T-cell (primary cell): Measurements from ENCODE around the gene SNF8. TPM values are rescaled to one million over a fixed set of nuclear protein-coding genes. Genes with fewer than 3 reads are reported as not detected.

Experiments used
- ATAC-seq, 4 experiments: fragments of 200-7000 bp in 3 of 4; fragments of 150-1000 bp in 1 of 4; cut with Tn5 transposase; replicated peaks in 1 of 4; 1 replicate in 3 of 4; 2 replicates in 1 of 4; pipeline ENCODE4 v1.10.0; 2021; ENCODE audit warnings: moderate library complexity in 3 of 4, mild to moderate bottlenecking in 2 of 4, moderate number of reproducible peaks in 1 of 4
- CTCF ChIA-PET, 2 donors: fragments of 300-600 bp; sonication (Branson Sonifier 250); formaldehyde crosslinking; loops; one replicate each; lab custom pipeline; 2022; ENCODE audit warnings: antibody characterized with exemption in 2 of 2; lab: Charles Lee
- POLR2A ChIA-PET, 2 donors: fragments of 300-600 bp; sonication (Branson Sonifier 250); formaldehyde crosslinking; loops; one replicate each; lab custom pipeline; 2022; ENCODE audit warnings: antibody characterized with exemption in 2 of 2; lab: Charles Lee
- DNase-seq, 35 experiments: peaks; one replicate each; pipeline versions ENCODE4 v3.0.0 to v3.0.0-alpha.2; 2013 to 2023
- H3K27ac ChIP-seq: one replicate; pipeline ENCODE4 v1.5.1; 2013; ENCODE audit warnings: low read length
- H3K27me3 ChIP-seq, 2 experiments: replicated peaks in 1 of 2; 1 replicate in 1 of 2; 2 replicates in 1 of 2; pipeline versions ENCODE4 v1.6.1 to v1.7.0; 2013; ENCODE audit warnings: low read length in 1 of 2, mixed read lengths in 1 of 2; ENCODE audit not compliant: control insufficient read depth in 2 of 2, insufficient read depth in 2 of 2; ENCODE audit errors: extremely low read depth in 1 of 2
- H3K36me3 ChIP-seq, 2 donors: 1 replicate in 1 of 2; 2 replicates in 1 of 2; pipeline versions ENCODE4 v1.6.1 to v1.7.0; 2013; ENCODE audit warnings: low read length in 1 of 2; ENCODE audit not compliant: control insufficient read depth in 2 of 2, insufficient read depth in 1 of 2; ENCODE audit errors: extremely low read depth in 1 of 2
- H3K4me1 ChIP-seq, 2 experiments: 1 replicate in 1 of 2; 2 replicates in 1 of 2; pipeline versions ENCODE4 v1.6.1 to v1.7.0; 2013; ENCODE audit warnings: low read length in 2 of 2, mixed read lengths in 1 of 2; ENCODE audit not compliant: insufficient read depth in 2 of 2, control insufficient read depth in 1 of 2; ENCODE audit errors: extremely low read depth in 1 of 2
- H3K4me3 ChIP-seq, 2 donors: 1 replicate in 1 of 2; 2 replicates in 1 of 2; pipeline versions ENCODE4 v1.5.1 to v1.7.0; 2013; ENCODE audit warnings: mild to moderate bottlenecking in 2 of 2, low read length in 1 of 2, moderate library complexity in 1 of 2; ENCODE audit not compliant: control insufficient read depth in 1 of 2; ENCODE audit errors: extremely low read depth in 1 of 2
- H3K9me3 ChIP-seq: 2 replicates; pipeline ENCODE4 v1.7.0; 2013
- H3K27ac Mint-ChIP-seq, 2 donors: one replicate each; pipeline ENCODE4 v1.8.0; 2020 to 2021; ENCODE audit warnings: mild to moderate bottlenecking in 2 of 2, mixed read lengths in 2 of 2
- H3K27me3 Mint-ChIP-seq, 2 donors: one replicate each; pipeline ENCODE4 v1.8.0; 2021 to 2022; ENCODE audit warnings: mixed read lengths in 2 of 2
- H3K36me3 Mint-ChIP-seq: one replicate; pipeline ENCODE4 v1.8.0; 2021; ENCODE audit warnings: mixed read lengths
- H3K4me1 Mint-ChIP-seq, 3 donors: one replicate each; pipeline ENCODE4 v1.8.0; 2020 to 2022; ENCODE audit warnings: mixed read lengths in 3 of 3, mild to moderate bottlenecking in 1 of 3
- H3K4me3 Mint-ChIP-seq, 3 donors: one replicate each; pipeline ENCODE4 v1.8.0; 2020 to 2022; ENCODE audit warnings: mild to moderate bottlenecking in 3 of 3, mixed read lengths in 3 of 3, moderate library complexity in 3 of 3
- H3K9me3 Mint-ChIP-seq, 3 donors: one replicate each; pipeline ENCODE4 v1.8.0; 2020 to 2022; ENCODE audit warnings: mixed read lengths in 3 of 3
- whole genome bisulfite sequencing: methylation state at CpG from one replicate; pipeline ENCODE4 v1.1.5; 2013; ENCODE audit warnings: missing lambda C conversion rate; ENCODE audit not compliant: insufficient coverage; 5-methylcytosine and 5-hydroxymethylcytosine counted together
- total RNA-seq, 35 experiments: library from RNA in 6 of 35; stranded (reverse) in 6 of 35; fragments of 120-200 nt in 1 of 35; gene quantifications; one replicate each; pipeline versions ENCODE4 v1.2.1 to v1.2.4 and lab custom pipeline; 2013 to 2026

The SNF8 gene
- total RNA-seq, 5 donors from 2014 or later (not counting 1 experiment from before 2014, with no cell fraction given) = 55.6 to 71.7 (median 65.3) TPM

DNA sequence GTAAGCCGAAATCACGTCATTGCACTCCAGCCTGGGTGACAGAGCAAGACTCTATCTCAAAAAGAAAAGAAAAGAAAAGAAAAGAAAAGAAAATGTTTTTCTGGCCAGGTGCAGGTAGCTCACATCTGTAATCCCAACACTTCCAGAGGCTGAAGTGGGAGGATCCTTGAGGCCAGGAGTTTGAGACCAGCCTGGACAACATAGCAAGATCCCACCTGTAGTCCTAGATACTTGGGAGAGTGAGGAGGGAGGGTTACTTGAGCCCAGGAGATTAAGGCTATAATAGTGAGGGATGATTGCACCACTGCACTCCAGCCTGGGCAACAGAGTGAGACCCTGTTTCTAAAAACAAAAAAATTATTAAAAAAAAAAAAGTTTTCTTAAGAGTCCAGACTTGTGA, 54.6 kb downstream of the SNF8 start:
- peaks cover 4 to 20% of the 10 kb centered on the region in 2 experiments for H3K4me1 ChIP-seq
- ATAC-seq (no peak), DNase-seq (no peak)
- no peak overlapping the region for H3K4me3 ChIP-seq
- no peaks in the 10 kb centered on the region for H3K9me3 ChIP-seq
- Mint-ChIP-seq H3K9me3 (no peaks in the 10 kb centered on the region), H3K4me3 (no peak overlapping the region), H3K4me1 (peaks cover 23 to 29% (median 28%) of the 10 kb centered on the region in 3 donors), H3K36me3 (peaks cover 3% of the 10 kb centered on the region), H3K27ac (no peak overlapping the region), H3K27me3 (no peaks in the 10 kb centered on the region)
- CTCF ChIA-PET = interaction anchor here in 1 of 2 donors (2.7 kb wide), 1 partner anchor 11 kb away, joined by 14 read pairs; no protein-coding TSS in a partner anchor
- WGBS = no CpG with 5 or more reads among the region's 2 CpGs
- H3K27ac ChIP-seq = no peak overlapping the region
- POLR2A ChIA-PET = no interaction called here
- peaks cover 0 to 1% of the 10 kb centered on the region in 2 experiments for H3K27me3 ChIP-seq
- H3K36me3 ChIP-seq = peaks cover 0 to 2% of the 10 kb centered on the region in 2 donors

DNA sequence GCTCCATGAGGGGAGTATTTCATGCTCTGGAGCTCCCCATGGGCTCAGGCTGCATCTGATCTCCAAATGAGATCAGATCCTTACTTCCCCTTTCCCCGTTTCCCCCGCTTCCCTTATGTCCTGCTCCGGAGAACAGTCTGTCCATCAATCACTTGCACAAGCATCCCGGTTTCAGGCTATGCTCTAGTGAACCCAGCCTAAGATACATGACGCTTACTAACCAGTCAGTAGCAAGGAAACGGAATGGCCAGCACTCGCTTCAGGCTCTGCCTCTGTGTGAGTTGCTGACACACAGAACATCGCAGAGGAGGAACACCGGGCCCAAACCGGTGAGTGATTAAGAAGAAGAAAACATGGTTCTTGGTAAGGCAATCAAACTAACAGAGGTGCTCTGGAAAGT, 61.5 kb downstream of the SNF8 start:
- DNase-seq (no peak), ATAC-seq (no peak)
- peaks cover 0 to 25% of the 10 kb centered on the region in 2 experiments for H3K27me3 ChIP-seq
- H3K27ac Mint-ChIP-seq = no peak overlapping the region
- ChIA-PET CTCF (interaction anchor here (0.7 to 2.1 kb wide), 10 partner anchors 11 to 159 kb away, joined by 3 to 18 read pairs (median 6); partner anchors contain the start of genes ATP5MC1 (in 1 of the 2), PRAC2 (in 1 of the 2) and UBE2Z (in 1 of the 2)), POLR2A (no interaction called here)
- H3K4me1 ChIP-seq = peaks cover 0 to 11% of the 10 kb centered on the region in 2 experiments
- no peaks in the 10 kb centered on the region for H3K9me3 ChIP-seq
- no peak overlapping the region for H3K27ac ChIP-seq
- H3K4me3 Mint-ChIP-seq = no peak overlapping the region
- no peaks in the 10 kb centered on the region for H3K36me3 Mint-ChIP-seq
- H3K9me3 Mint-ChIP-seq = no peaks in the 10 kb centered on the region
- H3K27me3 Mint-ChIP-seq = no peaks in the 10 kb centered on the region
- WGBS = 82% methylated on average over 7 of the region's 10 CpGs
- no peak overlapping the region for H3K4me3 ChIP-seq
- H3K4me1 Mint-ChIP-seq = peaks cover 0 to 7% (median 5%) of the 10 kb centered on the region in 3 donors
- H3K36me3 ChIP-seq = no peaks in the 10 kb centered on the region

DNA sequence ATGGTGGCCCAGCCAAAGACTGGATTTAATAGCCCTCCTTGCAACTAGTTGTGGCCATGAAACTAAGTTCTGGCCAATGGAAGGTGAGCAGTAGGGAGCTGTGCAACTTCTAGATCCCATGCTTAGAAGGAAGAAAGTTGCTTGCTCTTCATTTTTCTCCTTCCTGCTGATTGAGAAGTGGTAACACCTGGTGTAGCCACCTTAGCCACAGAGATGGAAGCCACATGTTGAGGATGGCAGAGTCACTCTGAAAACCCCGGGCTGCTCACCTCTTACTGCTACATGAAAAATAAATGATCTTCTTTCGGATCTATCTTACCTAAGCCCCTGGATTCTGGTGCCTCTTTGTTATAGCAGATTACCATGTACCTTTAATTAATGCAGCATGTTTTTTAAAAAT, 62.4 kb downstream of the SNF8 start:
- no CpG with 5 or more reads among the region's 2 CpGs for WGBS
- Histone ChIP-seq H3K9me3 (no peaks in the 10 kb centered on the region), H3K4me1 (peaks cover 0 to 11% of the 10 kb centered on the region in 2 experiments), H3K27ac (no peak overlapping the region), H3K36me3 (no peaks in the 10 kb centered on the region), H3K27me3 (peaks cover 0 to 30% of the 10 kb centered on the region in 2 experiments), H3K4me3 (no peak overlapping the region)
- ChIA-PET CTCF (interaction anchor here (0.5 to 2.1 kb wide), 10 partner anchors 18 to 1693 kb away, joined by 3 to 10 read pairs (median 4); partner anchors contain the start of gene CDC27 (in 1 of the 2)), POLR2A (interaction anchor here (0.5 to 0.6 kb wide), 3 partner anchors 21 to 69 kb away, joined by 3 to 6 read pairs (median 4); no protein-coding TSS in a partner anchor)
- no peaks in the 10 kb centered on the region for H3K36me3 Mint-ChIP-seq
- peaks cover 0 to 7% (median 5%) of the 10 kb centered on the region in 3 donors for H3K4me1 Mint-ChIP-seq
- no peaks in the 10 kb centered on the region for H3K27me3 Mint-ChIP-seq
- DNase-seq = no peak
- no peak overlapping the region for H3K4me3 Mint-ChIP-seq
- no peaks in the 10 kb centered on the region for H3K9me3 Mint-ChIP-seq
- no peak overlapping the region for H3K27ac Mint-ChIP-seq
- ATAC-seq = no peak

Other genes starting within 250 kb of the SNF8 start
- gene PRAC1, start 222.3 kb downstream of the SNF8 start, total RNA-seq = not detected
- not detected for gene PRAC2, start 221.7 kb downstream of the SNF8 start, total RNA-seq
- under 1 TPM in 1 of 5 donors, not detected in 4; 0.13 TPM for gene HOXB13, start 216.1 kb downstream of the SNF8 start, total RNA-seq
- gene TTLL6, start 127.6 kb downstream of the SNF8 start, total RNA-seq = not detected
- gene CALCOCO2, start 113.8 kb downstream of the SNF8 start, total RNA-seq = 100 to 1,000 TPM; 103 to 161 (median 129) TPM
- 10 to 100 TPM; 29.3 to 45.9 (median 35.2) TPM for gene ATP5MC1, start 52.1 kb downstream of the SNF8 start, total RNA-seq
- gene UBE2Z, start 36.4 kb downstream of the SNF8 start, total RNA-seq = 10 to 100 TPM; 78.2 to 98.4 (median 91.6) TPM
- gene GIP, start 23.8 kb upstream of the SNF8 start, total RNA-seq = not detected
- 1 to 10 TPM in 1 of 5 donors, under 1 TPM in 2, not detected in 2; 0.43 to 1.4 (median 0.61) TPM for gene IGF2BP1, start 52.5 kb upstream of the SNF8 start, total RNA-seq
- gene B4GALNT2, start 187.9 kb upstream of the SNF8 start, total RNA-seq = under 1 TPM in 2 of 5 donors, not detected in 3; 0.03 to 0.19 TPM